22Rv1 (cell line): ENCODE measurements around the gene HPS5.
"Not testable (repeated sequence)": the region's sequence is repeated elsewhere in the genome, so short reads cannot be mapped to it uniquely, and the experiment has no call there.

Experiments
- ZFX ChIP-seq: fragments of 450-650 bp; IDR thresholded peaks from 2 replicates; pipeline ENCODE4 v1.6.1; 2017; ENCODE audit warnings: antibody characterized with exemption, borderline replicate concordance
- TF ChIP-seq, protein P1 (sequence below): fragments of 450-650 bp; IDR thresholded peaks from 2 replicates; pipeline ENCODE4 v1.5.1; 2017; ENCODE audit warnings: mild to moderate bottlenecking

DNA sequence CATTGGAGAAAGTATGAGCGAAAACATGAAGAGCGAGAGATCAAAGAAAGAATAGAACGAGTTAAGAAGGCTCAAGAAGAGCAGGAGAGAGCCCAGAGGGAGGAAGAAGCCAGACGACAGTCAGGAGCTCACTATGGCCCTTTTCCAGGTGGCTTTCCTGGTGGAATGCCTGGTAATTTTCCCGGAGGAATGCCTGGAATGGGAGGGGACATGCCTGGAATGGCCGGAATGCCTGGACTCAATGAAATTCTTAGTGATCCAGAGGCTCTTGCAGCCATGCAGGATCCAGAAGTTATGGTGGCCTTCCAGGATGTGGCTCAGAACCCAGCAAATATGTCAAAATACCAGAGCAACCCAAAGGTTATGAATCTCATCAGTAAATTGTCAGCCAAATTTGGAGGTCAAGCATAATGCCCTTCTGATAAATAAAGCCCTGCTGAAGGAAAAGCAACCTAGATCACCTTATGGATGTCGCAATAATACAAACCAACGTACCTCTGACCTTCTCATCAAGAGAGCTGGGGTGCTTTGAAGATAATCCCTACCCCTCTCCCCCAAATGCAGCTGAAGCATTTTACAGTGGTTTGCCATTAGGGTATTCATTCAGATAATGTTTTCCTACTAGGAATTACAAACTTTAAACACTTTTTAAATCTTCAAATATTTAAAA is 59.1 kb downstream of the HPS5 start:
- TF ChIP-seq, protein P1, sequence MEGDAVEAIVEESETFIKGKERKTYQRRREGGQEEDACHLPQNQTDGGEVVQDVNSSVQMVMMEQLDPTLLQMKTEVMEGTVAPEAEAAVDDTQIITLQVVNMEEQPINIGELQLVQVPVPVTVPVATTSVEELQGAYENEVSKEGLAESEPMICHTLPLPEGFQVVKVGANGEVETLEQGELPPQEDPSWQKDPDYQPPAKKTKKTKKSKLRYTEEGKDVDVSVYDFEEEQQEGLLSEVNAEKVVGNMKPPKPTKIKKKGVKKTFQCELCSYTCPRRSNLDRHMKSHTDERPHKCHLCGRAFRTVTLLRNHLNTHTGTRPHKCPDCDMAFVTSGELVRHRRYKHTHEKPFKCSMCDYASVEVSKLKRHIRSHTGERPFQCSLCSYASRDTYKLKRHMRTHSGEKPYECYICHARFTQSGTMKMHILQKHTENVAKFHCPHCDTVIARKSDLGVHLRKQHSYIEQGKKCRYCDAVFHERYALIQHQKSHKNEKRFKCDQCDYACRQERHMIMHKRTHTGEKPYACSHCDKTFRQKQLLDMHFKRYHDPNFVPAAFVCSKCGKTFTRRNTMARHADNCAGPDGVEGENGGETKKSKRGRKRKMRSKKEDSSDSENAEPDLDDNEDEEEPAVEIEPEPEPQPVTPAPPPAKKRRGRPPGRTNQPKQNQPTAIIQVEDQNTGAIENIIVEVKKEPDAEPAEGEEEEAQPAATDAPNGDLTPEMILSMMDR, result not testable (repeated sequence)
- not testable (repeated sequence) for TF ChIP-seq ZFX
